Measurements from ENCODE around the gene PPP6R2.

Gene PPP6R2

DNA sequence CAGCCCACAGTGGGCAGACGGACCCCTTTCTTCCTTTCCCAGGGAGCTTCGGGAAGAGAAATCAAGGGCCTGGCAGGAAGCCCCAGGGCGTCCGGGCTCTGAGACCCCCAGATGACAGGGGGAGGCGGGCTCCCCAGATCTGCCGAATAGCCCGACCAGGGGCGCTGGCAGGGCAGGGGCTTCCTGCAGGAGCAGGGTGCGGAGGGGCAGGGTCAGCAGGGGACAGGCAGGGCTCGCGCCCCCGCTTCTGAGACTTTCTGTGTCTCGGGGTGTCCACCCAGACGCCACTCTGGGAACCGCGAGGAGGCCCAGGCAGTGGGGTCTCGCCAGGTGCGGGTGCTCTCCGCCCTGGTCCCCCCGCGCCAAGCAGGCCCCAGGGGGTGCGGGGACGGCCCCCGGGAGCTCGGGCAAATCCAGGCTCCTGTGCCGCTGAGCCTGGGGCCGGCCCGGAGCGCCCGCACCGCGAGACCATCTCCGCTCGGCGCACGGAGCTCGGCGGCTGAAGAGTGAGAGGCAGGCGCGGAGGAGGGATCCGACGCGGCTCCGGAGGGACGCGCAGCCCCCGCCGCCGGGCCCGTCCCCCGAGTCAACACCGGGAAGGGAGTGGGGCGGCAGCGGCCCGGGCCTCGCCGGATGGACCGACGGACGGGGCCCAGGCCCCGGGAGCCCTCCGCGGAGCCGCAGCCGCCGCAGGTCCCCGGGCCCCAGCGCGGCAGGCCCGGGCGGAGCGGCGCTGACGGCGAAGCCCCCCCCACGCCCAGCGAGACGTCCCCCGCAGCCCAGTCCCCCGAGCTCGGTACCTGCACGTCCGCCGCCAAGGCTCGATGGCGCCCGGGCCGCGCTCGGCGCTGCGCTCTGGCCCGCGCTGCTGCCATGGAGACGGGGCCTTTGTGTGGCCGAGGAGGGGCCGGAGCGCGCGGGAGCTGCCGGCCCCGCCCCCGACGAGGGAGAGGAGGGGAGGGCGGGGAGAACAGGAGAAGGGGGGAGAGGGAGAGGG lies 36.1 kb upstream of the PPP6R2 start, which contains the start of gene PLXNB2:
Gene PLXNB2 (minus strand): TSS at position 894 of the 997 bp plus-strand sequence. CDS start 17,062 bp downstream, outside the sequence.
- DNase-seq, result peak; percentile 61

DNA sequence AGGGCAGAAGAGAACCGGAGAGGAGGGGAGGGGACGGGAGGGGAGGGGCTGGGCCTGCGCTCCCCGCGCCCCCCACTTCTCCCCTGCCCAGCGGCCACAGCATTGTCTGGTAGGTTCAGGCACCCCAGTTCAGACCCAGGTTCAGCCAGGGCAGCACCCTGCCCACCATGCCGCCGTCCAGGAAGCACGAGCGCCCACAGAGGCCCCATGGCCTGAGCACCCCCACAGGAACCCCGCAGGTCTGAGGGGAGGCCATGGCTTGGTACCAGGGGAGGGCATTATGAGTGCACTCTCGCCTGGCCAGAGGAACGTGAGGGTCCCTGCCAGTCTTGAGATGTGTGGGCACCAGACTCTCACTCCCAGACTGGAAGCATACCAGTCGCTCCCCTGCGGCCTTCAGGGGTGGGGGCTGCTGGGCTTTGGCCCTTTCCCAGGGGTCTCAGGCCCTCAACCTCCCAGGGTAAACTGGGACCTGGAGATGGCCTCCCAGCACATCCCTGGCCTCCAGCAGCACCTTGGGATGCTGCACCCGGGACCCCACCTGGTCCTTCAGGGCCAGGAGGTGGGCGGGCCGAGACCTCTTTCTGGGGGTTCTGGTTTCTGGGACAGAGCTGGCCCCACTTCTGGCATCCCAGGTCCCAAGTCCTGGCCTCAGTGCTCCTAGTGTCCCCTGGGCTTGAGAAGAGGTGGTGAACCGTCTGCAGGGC lies 35.1 kb upstream of the PPP6R2 start:
- DNase-seq, result no peak

DNA sequence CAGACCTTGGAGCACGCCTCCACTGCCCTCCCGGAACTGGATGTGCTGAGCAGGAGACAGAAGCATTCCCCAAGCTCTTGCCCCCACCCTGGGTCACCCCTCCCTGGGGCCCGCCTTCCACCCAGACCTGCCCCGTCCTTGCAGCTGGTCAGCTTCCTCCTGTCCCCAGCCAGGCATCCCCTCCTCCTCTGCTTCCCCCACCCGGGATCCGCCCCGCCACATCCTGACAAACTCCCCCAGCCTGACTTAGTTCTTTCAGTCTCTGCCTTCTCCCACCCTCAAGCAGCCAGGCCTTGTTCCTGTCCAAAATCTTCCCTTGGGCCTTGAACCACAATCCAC lies 34.6 kb upstream of the PPP6R2 start:
- DNase-seq, result peak; percentile 12

DNA sequence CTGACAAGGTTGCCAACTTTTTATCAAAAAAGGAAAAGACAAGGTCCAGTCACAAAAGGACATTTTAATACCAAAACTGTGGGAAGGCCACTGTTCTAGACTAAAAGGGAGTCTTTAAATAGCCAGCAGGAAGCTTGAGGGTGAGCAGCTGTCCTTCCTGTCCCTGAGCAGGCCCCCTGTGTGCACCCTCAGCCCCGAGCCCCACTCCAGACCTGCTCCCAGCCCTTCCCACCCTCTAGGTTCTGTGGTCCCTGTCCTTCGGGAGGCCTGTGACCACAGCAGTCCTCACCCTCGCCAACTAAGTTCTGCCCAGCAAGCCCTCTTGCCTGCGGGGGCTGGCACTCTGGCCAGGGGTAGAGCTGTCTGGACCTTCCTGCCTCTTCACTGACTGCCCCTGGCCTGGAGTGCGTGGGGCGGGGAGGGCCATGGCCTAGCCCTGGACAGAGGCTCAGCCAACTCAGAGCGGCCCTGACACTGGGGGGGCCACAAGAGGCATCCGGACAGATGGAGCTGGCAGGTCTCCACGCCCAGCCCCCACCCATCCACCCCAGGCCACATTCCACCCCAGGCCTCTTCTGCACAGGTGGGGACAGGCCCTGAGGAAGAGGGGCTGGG lies 34.0 kb upstream of the PPP6R2 start:
- DNase-seq, result no peak

DNA sequence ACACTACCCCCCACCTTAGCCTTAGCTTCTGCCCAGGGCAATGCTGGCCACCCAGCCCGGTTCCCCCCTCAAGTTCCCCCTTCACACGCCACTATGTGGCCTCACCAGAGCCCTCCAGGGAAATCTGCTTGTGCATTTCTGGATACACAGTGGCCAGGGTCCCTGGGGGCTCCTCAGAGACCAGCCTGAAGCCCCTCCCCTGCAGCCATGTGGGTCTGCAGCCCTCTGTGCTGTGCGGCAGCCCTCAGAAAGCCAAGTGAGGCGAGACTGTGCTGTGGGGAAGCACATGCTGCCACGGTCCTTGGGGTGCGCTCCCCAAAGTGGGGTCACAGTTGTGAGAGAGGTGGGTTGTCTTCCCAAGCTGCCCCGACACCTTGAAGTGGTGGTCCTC lies 33.5 kb upstream of the PPP6R2 start:
- DNase-seq, result no peak

DNA sequence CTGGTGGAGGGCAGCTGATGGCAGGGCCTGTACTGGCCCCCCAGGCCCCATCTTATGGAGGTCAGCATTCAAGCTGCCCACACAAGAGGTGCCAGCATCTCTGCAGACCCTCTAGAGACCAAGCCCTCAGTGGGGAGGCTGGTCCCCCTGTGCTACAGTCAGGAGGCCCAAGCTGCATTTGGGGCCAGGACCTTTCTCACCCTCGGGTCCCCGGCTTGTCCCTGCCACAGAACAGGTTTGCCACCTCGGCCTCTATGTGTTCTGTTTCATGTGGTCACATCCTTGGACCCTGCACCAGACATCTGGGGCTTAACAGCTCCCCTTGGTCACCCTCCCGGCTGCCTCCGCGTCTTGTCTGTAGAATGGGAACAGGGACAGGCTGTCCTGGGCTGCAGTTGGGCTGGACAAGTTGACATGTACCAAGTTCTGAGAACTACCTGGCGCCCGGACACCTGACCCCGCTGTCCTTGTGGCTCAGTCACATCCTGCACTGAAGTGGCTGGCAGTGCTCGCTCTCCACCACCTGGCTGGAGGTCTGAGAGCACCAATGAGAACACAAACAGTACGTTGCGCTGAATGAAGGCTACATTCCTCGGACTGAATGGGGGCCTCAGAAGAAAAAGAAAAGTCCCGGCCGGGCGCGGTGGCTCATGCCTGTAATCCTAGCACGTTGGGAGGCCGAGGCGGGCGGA lies 33.0 kb upstream of the PPP6R2 start:
- DNase-seq, result no peak

DNA sequence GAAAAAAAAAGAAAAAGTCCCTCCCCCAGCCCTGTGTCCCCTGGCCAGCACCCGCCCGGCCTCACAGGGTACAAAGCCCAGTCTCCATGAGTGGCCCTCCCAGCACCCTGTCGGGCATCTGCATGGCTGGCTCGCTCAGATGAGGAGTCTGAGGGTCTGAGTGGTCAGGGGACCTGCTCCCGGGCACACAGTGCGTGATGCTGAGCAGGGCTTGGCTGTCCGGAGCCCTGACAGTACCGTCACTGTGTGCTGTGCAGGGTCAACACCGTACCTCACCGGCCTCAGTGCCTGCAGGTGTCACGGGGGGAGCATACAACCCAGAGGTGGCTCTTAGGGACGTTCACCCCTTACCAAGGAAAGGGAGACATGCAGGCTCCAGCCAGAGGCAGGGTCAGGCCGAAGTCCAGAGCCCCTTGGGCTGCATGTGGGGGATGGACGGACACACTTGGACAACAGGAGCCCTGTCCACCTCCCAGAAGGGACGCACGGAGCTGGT lies 32.1 kb upstream of the PPP6R2 start:
- DNase-seq, result no peak

DNA sequence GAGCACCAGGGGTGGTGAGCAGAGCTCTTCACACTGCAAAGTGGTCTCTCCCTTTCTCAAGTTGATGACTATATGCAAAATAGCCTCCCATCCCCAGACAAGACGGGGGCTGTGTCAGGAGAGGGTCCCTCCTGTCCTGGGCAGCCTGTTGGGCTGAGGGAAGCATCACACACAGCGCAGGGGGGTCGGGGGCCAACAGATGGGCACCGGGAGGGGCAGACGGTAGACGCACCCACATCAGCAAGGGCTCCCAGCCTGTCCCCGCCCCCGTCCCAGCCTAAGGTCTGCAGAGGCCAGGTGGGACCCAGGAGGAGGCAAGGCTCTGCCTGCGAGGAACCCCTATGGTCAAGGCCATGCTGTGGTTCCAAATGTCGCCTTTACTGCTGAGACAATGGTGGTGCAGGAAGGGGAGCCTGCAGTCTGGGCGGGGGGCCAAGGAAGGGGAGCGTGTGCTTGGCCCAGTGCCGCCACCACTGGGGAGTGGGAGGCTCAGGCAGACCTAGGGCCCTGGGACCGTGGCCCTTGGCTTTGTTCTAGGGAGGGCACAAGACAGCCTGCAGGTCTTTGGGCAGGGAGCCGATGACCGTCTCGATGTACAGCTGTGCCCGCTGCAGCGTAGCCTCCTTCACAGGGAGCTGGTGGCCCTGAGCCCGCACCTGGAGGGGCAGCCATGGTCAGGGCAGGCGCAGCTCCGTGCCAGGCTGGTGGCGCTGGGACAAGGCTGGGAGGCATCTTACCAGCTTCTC lies 31.3 kb upstream of the PPP6R2 start:
- no peak for DNase-seq

DNA sequence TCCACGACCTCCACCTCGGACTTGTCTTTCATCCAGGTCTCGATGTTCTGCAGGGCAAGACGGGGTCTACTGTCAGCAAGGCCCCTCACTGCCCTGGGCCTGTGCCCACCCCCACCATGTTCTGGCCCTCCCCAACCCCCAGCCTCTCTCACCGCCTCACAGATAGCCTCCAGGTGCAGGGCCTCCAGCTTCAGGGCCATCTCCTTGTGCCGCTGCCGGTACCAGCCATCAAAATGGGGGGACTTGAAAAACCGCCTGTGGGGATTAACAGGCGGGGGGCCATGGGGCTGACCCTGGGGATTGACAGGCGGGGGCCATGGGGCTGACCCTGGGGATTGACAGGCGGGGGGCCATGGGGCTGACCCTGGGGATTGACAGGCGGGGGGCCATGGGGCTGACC lies 30.8 kb upstream of the PPP6R2 start:
- DNase-seq, result no peak

DNA sequence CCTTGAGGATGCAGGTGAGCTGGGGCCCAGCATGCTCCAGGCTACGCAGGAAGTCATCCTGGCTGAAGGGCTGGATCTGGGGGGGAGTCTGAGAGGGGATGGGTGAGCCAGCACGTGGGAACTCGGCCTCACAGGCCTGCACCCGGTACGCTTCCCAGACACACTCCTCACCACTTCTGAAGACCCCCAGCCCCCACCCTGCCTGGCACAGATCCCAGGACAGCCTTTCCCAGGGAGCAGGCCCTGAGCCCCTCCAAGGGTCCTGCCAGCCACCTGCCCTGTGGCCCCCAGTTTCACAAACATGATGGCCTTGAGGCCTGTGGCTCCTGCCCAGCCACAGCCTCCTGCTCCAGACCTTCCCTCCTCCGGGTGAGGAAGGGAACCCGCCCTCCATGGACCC lies 30.1 kb upstream of the PPP6R2 start:
- no peak for DNase-seq

DNA sequence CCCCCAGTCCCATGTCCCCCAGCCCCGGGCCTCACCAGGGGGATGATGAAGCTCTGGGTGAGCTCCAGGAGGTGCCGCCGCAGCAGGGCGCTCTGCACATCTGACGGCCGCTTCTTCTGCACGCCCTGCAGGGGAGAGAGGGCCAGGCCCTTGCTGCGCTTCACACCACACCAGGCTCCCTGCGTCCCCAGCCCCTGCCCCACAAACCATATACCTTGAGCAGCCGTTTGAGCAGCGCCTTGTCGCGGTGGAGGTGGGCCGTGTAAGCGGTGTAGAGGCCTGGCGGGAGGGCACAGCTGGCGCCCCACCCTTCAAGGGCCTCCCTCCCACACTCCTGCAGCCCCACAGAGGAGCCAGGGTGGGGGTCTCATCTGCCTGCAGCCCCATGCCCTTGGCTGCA lies 29.5 kb upstream of the PPP6R2 start:
- no peak for DNase-seq

DNA sequence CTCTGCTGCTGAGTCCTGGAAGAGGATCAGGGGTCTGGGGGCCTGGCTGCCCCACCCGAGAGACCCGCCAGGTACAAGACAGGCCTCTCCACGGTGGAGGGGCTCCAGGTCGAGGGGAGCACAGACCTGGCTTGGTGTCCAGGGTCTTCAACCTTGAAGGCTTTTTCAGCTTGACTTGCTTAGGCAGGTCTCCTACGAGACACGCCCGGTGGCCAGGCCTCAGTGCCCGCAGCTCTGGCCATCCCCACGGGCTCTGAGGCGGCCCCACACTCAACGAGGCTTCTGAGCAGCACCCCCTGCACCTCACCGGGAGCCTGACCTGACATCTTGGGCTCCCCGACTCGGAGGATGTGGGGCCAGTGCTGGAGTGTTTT lies 29.1 kb upstream of the PPP6R2 start:
- no peak for DNase-seq

DNA sequence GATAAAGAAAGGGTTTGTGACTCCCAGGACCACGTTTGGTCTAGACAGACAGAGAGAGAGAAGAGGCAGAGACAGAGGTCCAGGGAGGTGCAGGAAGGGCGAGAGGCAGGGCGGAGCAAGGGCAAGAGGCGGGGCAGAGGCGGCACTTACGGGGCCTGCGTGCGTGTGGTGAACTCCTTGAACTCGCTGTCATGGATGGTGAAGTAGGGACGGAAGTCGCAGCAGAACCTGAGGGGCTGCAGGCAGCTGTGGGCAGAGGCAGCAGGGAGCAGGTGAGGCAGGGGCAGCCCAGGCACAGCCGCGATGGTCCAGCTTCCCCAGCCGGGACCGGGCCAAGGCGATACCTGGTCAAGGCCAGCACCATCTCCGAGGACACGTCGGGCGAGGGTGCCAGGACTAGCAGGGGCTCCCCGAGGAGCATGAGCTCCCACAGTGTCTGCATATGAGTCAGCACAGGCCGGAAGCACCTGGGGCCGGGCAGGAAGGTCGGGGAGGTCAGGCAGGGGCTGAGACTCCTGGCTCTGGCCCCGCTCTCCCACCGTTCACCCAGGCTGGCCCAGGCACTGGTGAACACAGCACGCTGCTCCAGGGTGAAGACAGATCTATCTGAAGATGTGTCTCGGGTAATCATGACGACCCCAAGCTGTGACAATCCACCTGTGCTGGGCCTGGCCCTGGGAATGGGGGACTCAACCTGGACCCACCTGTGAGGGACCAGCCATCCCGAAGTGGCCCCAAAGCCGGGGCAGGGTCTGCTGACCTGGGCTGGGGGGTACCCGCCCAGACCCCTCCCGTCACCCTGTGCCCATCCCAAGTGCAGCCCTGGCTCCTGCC lies 28.5 kb upstream of the PPP6R2 start:
- DNase-seq, result no peak

DNA sequence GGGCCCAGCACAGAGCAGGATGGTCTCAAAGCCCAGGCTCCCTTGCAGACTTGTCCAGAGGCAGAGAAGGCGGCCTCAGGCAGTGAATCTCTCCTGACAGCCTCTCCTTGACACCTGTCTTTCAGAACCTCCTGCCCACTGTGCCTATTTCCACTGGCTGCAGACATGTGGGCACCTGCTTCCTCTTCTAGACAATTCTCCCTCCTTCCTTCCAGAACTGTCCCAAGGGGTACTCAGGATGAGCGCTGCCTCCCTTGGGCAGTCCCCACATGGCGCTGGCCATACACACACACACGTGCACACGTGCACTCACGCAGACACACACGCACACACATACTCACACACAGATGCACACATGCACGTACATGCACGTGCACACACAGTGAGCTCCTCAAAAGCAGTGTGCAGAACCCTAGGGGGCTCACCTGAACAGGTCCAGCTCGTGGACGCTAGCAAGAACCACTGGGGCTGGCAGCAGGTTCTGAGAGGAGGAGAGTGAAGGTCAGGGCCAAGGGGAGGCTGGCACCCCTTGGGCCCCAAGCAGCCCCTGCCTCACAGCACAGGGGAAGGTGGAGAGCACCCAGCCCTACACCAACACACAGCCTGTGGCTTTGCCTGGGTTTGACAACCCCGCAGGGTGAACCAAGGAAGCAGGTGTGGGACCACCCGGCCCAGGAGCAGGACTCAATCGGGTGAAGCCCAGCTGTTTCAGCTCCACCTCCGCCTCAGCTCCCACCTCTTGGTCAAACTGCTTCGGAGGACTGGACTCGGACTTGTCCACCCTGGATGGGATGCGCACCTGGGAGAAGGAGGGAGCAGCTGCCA lies 27.6 kb upstream of the PPP6R2 start:
- DNase-seq, result no peak

DNA sequence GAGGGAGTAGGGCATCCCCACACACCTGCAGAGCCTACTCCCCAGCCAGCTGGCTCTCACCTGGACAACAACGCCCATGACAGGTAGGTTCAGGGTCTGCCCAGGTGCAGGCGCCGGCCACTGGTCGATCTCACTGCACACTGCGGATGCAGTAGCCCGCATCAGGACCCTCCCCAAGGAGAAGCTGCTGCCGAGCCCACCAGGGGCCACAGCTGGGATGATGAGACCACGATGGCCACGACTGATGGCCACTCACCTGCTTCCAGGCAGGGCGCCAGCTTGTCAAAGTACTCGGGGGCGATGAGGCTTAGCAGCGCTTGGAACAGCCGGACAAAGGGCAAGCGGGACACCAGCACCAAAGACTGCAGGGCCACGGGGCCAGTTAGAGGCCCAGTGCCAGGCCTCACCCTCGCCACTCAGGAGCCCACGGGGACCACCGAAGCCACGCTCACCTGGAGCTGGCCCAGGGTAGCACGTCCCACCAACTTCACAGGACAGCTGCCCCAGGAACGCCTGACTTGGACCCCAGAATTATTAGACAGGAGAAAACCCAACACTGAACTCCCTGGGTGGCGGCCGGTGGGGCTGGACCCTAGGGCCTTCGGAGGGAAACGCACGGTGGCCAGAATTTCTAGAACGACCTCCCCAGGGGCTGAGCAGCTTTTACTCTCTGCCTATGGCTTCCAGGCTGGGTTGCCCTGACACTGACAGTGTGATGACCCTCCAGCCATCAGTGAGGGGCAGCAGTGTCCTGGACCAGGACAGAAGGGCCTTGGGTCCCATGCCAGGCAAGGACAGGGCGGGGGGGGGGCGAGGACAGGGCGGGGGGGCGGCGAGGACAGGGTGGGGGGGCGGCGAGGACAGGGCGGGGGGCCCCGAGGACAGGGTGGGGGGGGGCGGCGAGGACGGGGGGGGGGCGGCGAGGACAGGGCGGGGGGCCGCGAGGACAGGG lies 26.7 kb upstream of the PPP6R2 start:
- DNase-seq, result no peak

DNA sequence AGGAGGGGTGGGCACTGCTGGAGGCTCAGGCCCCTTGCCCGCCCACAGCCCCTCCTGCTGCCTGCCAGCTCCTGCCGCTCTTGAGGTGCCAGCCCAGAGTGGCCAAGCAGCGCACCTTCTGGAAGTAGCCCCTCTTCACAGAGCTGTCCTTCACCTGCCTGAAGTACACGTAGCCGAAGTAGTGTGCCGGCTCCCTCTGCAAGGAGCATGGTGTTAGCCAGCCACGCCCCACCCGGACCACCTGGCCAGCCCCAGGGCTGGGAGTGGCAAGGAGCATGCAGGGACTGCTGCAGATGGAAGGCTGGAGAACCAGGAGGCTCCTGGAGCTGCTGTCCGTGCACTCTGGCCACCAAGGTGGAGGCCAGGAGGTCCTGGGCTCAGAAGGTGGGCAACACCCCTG lies 25.9 kb upstream of the PPP6R2 start:
- DNase-seq, result no peak

DNA sequence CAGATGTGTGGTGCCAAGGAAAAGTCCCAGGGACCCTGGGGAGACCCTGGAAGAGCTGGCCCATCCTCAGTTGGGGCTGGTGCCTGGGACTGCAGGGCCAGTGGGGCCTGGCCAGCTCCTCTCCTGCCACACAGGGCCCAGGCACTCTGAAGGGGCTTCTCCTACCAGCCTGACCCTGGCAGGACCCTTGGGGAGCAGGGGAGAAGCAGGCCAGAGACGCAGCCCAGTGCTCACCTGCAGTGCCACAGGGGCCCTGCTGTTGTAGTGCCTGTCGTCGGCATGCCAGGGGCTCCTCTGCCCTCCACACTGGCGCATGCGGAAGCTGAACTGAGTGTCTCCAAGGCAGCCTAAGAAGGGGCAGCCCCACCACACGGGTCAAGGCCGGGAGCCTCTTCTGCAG lies 25.5 kb upstream of the PPP6R2 start:
- DNase-seq, result no peak

DNA sequence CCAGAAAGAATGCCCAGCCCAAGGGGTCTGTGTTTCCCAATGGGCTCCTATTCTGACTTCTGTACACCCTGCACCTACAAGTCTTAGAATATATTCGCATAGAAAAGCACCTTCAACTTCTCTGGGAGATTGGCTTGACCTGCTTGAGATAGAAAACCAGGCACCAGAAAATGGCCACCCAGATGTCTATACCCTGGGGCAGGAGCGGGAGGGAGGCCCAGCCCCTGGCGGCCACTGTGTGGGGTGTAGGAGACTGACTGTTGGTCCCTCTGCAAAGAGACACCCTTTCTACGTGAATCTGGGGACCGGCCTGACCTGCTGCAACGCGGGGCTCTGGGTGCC lies 24.8 kb upstream of the PPP6R2 start:
- no peak for DNase-seq

DNA sequence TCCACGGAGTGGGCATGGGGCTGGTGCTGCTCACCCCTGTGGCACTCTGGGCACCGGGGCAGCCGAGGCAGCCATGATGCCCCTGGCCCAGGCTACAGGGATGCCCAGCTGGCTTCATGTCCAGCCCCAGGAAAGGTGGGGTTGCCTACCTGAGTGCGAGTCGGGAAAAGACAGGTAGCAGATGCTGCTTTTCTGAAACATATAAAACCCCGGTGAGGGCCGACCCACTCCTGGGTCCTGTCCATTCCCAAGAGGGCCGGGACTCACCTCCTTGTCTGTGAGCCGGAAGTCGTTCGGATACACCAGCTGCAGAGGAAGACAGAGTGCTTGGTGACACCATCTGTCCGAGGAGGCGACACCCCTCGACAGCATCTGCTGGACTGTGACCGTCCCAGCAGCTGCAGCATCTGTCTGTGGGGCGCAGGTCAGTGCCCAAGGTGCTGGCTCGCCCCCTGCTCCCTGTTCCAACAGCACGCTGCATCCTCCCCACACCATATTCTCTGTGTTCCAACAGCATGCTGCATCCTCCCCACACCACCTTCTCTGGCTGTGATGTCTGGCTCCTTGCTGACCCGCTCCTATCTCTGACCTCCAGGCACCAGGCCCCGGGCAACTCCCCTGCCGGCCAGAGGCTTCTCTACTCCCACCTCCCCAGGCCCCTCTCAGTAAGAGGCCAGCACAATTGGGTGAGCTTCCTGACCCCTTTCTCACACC lies 24.3 kb upstream of the PPP6R2 start:
- DNase-seq, result no peak
